Measurements from ENCODE around the gene MTF1.

MTF1 gene

DNA sequence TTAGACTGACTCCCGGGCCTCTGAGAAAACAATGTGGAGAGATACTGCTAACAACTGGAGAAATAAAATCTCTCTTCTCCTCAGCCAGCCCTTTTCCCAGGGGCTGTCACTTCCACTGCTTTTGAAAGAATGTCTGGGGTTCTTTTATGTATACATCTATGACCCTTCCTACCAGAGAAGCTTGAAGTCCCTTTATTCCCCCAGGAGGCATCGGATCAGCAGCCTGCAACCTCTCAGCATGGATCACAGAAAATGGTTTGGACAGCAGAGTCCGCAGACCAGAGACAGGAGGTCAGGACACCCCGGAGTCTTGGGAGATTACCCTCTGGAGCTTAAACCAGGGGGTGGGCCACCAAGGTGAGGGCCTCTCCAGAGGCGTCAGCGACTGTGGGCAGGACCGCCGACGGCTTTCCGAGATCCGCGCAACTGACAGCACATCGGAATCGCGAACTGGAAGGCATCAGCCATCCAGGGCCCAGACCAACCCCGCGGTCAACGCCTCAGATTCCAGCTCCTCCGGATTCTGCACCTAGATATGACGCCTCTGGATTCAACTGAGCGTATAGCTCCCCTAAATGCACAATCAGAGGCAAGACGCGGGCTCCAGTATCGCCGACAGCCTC lies 95.5 kb downstream of the MTF1 start:
- no peak for DNase-seq (ENCODE audit: low read depth in 1 of 2, low spot score in 1 of 2)
- Histone ChIP-seq H3K4me3 (replicated peaks; ENCODE audit: insufficient read depth, low read length) (no peak overlapping the region), H3K27ac (replicated peaks) (no peak overlapping the region), H3K27me3 (ENCODE audit: insufficient read depth, poor library complexity, severe bottlenecking) (peaks cover 28% of the 10 kb centered on the region)
- TF ChIP-seq, protein P1, sequence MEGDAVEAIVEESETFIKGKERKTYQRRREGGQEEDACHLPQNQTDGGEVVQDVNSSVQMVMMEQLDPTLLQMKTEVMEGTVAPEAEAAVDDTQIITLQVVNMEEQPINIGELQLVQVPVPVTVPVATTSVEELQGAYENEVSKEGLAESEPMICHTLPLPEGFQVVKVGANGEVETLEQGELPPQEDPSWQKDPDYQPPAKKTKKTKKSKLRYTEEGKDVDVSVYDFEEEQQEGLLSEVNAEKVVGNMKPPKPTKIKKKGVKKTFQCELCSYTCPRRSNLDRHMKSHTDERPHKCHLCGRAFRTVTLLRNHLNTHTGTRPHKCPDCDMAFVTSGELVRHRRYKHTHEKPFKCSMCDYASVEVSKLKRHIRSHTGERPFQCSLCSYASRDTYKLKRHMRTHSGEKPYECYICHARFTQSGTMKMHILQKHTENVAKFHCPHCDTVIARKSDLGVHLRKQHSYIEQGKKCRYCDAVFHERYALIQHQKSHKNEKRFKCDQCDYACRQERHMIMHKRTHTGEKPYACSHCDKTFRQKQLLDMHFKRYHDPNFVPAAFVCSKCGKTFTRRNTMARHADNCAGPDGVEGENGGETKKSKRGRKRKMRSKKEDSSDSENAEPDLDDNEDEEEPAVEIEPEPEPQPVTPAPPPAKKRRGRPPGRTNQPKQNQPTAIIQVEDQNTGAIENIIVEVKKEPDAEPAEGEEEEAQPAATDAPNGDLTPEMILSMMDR (IDR thresholded peaks at IDR 0.05; ENCODE audit: insufficient read depth, low read length): no peak
- TF ChIP-seq, protein P2, sequence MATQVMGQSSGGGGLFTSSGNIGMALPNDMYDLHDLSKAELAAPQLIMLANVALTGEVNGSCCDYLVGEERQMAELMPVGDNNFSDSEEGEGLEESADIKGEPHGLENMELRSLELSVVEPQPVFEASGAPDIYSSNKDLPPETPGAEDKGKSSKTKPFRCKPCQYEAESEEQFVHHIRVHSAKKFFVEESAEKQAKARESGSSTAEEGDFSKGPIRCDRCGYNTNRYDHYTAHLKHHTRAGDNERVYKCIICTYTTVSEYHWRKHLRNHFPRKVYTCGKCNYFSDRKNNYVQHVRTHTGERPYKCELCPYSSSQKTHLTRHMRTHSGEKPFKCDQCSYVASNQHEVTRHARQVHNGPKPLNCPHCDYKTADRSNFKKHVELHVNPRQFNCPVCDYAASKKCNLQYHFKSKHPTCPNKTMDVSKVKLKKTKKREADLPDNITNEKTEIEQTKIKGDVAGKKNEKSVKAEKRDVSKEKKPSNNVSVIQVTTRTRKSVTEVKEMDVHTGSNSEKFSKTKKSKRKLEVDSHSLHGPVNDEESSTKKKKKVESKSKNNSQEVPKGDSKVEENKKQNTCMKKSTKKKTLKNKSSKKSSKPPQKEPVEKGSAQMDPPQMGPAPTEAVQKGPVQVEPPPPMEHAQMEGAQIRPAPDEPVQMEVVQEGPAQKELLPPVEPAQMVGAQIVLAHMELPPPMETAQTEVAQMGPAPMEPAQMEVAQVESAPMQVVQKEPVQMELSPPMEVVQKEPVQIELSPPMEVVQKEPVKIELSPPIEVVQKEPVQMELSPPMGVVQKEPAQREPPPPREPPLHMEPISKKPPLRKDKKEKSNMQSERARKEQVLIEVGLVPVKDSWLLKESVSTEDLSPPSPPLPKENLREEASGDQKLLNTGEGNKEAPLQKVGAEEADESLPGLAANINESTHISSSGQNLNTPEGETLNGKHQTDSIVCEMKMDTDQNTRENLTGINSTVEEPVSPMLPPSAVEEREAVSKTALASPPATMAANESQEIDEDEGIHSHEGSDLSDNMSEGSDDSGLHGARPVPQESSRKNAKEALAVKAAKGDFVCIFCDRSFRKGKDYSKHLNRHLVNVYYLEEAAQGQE (IDR thresholded peaks at IDR 0.05; ENCODE audit: insufficient replicate concordance, low read depth): no peak
- no peak for TF ChIP-seq SPI1 (IDR thresholded peaks at IDR 0.05; ENCODE audit: borderline replicate concordance, low read depth)
- TF ChIP-seq GABPA (IDR thresholded peaks at IDR 0.05; ENCODE audit: low read depth): no peak
- TF ChIP-seq POLR2AphosphoS5 (IDR thresholded peaks at IDR 0.05; ENCODE audit: low read depth): no peak

DNA sequence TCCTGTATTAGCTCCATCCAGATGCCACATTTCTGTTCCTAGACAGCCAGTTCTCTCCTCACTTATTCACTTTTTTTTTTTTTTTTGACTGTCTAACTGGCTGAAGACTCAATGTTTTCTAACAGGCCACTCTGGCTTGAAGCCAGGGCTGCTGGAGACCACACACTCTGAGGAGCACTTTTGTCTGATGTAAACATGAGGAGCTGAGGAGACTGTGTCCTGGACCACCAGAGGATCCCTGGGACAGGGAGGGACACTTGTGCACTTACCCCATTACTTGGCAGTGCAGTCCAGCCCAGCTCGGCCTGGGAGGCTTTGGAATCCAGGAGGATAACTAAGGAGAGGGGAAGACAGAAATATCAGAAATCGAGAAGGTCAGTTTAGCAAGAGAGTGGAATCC lies 96.9 kb downstream of the MTF1 start:
- Histone ChIP-seq H3K27me3 (ENCODE audit: insufficient read depth, poor library complexity, severe bottlenecking) (peaks cover 25% of the 10 kb centered on the region), H3K27ac (replicated peaks) (no peak overlapping the region), H3K4me3 (replicated peaks; ENCODE audit: insufficient read depth, low read length) (no peak overlapping the region)
- no peak for DNase-seq (ENCODE audit: low read depth in 1 of 2, low spot score in 1 of 2)
- TF ChIP-seq, protein P1 (IDR thresholded peaks at IDR 0.05; ENCODE audit: insufficient read depth, low read length): no peak
- TF ChIP-seq GABPA (IDR thresholded peaks at IDR 0.05; ENCODE audit: low read depth) (no peak), POLR2AphosphoS5 (IDR thresholded peaks at IDR 0.05; ENCODE audit: low read depth) (no peak), SPI1 (IDR thresholded peaks at IDR 0.05; ENCODE audit: borderline replicate concordance, low read depth) (no peak)
- TF ChIP-seq, protein P2 (IDR thresholded peaks at IDR 0.05; ENCODE audit: insufficient replicate concordance, low read depth): no peak

DNA sequence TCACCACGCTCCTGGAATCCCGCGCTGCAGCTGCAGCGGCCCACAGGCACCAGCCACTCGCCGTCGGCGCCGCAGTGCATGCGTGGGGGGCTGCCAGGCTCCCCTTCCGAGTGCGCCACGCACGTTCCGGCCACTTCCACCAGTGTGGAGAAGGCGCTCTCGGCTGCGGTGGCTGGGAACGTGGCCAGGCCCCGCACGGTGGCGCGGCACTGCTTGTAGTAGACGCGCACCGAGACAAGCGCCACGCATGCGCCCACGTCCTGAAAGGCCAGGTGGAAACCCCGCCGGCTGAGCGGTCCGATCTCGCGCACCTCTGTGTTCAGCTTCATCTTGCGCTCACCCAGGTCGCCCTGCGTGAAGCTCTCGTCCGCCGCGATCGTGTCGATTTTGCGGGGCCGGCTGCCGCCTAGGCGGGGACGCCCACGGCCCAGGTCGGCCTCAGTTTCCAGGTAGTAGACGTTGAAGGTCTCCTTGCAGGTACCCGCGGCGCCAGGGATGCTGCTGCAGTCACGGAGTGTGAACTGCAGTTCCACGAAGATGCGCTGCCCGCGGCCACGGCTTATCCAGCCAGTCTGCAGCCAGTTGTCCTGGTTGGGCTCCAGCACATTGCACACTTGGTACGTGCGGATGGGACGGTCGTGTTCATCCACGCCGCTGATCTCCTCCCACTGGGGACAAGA lies 97.8 kb downstream of the MTF1 start:
- Histone ChIP-seq H3K27ac (replicated peaks) (no peak overlapping the region), H3K4me3 (replicated peaks; ENCODE audit: insufficient read depth, low read length) (no peak overlapping the region), H3K27me3 (ENCODE audit: insufficient read depth, poor library complexity, severe bottlenecking) (peaks cover 25% of the 10 kb centered on the region)
- TF ChIP-seq GABPA (IDR thresholded peaks at IDR 0.05; ENCODE audit: low read depth) (no peak), SPI1 (IDR thresholded peaks at IDR 0.05; ENCODE audit: borderline replicate concordance, low read depth) (no peak), POLR2AphosphoS5 (IDR thresholded peaks at IDR 0.05; ENCODE audit: low read depth) (no peak)
- TF ChIP-seq, protein P2 (IDR thresholded peaks at IDR 0.05; ENCODE audit: insufficient replicate concordance, low read depth): no peak
- TF ChIP-seq, protein P1 (IDR thresholded peaks at IDR 0.05; ENCODE audit: insufficient read depth, low read length): no peak
- no peak for DNase-seq (ENCODE audit: low read depth in 1 of 2, low spot score in 1 of 2)
